GM10266 (cell line): ENCODE measurements around the gene UBTF.

Experiments
- DNase-seq: peaks from one replicate; pipeline ENCODE4 v3.0.0; 2012; ENCODE audit errors: extremely low spot score
- TF ChIP-seq, protein P1 (sequence below): IDR thresholded peaks from 2 replicates; pipeline ENCODE4 v1.5.1; 2012; ENCODE audit warnings: mild to moderate bottlenecking, low read depth; ENCODE audit not compliant: control insufficient read depth, insufficient read depth; ENCODE audit errors: missing control alignments

UBTF gene

DNA sequence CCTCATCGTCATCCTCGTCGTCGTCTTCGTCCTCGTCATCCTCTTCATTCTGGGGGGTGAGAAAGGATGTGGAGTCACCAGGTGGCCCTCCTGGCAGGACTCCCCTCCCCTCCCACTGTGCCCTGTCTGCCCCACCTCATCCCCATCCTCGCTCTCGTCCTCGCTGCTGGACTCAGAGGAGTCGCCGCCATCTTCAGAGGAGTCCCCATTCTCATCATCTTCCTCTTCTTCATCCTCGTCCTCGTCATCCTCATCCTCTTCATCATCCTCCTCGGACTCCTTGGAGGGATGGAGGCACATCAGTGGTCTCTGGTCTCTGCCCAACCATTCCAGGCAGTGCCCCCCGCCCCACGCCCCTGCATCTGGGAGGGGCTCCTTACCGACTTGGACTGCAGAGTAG is 12.2 kb downstream of the UBTF start:
- TF ChIP-seq, protein P1, sequence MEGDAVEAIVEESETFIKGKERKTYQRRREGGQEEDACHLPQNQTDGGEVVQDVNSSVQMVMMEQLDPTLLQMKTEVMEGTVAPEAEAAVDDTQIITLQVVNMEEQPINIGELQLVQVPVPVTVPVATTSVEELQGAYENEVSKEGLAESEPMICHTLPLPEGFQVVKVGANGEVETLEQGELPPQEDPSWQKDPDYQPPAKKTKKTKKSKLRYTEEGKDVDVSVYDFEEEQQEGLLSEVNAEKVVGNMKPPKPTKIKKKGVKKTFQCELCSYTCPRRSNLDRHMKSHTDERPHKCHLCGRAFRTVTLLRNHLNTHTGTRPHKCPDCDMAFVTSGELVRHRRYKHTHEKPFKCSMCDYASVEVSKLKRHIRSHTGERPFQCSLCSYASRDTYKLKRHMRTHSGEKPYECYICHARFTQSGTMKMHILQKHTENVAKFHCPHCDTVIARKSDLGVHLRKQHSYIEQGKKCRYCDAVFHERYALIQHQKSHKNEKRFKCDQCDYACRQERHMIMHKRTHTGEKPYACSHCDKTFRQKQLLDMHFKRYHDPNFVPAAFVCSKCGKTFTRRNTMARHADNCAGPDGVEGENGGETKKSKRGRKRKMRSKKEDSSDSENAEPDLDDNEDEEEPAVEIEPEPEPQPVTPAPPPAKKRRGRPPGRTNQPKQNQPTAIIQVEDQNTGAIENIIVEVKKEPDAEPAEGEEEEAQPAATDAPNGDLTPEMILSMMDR, result no peak
- no peak for DNase-seq

DNA sequence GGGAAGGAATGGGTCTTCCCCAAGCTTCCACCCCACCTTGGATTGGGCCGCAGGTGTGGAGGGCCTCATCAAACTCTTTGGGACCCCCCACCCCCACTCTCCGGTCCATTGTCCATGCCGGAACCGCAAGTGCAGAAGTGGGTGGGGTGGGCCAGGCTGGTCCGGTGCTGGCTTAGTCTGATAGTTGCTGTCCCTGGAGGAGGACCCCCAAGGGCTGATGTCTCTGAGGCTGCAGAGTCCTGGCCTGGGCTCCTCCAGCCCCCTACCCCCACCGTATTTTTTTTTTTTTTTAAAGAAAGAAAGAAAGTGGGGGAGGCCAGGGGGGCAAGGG is 12.7 kb downstream of the UBTF start:
- TF ChIP-seq, protein P1, result no peak
- DNase-seq, result no peak

DNA sequence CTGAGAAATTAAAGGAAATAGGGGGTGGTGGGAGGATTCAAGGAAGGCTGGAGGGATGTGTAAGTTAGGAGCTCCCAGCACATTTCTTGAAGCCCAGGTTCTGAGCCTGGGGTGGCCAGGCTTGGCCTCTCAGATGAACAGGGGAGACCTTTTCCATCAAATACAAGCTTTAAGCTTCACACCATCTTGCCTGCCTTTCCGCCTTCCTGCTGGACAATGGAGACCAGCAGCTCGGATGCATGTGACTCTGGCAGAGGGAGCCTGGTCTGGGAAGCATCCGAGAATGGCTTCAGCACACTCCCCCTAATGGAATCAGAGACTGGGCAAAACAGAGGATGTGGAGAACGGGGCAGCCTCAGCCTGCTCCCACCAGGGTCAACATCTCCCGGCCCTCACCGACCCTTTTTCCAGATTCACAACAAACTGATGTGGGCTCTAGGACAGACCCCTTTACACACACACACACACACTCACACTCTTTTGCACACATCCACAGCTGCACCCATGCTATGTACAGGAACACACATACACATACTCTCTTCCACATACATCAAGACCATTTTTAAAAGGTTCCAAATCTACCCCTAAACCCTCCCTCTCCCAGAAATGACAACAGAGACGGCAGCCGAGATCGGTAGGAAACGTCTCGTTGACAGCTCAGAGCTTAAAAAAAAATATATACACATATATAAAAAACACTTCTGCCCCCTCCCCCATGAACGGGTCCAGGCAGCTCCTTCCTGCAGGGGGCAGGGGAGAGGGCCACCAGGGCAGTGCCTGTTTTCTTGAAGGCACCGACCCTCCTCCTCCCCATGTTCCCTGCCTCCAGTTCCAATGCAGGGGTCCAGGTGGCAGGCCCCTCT is 13.3 kb downstream of the UBTF start:
- TF ChIP-seq, protein P1, result no peak
- no peak for DNase-seq

DNA sequence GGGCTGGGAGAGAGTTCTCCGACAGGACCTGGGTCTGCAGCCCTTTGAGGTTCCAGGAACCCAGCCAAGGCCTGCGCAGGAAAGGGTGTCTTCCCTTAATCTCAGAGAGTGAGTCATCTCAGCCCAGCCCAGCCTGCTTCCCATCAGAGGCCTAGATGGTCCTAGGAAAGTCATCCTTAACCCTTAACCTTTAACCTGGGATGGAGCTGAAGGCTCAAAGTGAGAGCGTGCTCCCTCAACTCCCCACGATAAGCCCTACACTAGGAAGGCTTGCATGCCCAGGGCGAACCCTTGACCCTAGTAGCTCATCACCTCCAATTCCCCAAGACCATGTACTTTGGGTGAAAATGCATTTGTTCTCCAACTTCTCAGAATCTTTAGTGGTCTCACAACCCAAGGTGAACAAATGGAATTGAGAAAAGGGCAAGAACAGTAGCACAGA is 15.0 kb downstream of the UBTF start:
- TF ChIP-seq, protein P1, result no peak
- no peak for DNase-seq

DNA sequence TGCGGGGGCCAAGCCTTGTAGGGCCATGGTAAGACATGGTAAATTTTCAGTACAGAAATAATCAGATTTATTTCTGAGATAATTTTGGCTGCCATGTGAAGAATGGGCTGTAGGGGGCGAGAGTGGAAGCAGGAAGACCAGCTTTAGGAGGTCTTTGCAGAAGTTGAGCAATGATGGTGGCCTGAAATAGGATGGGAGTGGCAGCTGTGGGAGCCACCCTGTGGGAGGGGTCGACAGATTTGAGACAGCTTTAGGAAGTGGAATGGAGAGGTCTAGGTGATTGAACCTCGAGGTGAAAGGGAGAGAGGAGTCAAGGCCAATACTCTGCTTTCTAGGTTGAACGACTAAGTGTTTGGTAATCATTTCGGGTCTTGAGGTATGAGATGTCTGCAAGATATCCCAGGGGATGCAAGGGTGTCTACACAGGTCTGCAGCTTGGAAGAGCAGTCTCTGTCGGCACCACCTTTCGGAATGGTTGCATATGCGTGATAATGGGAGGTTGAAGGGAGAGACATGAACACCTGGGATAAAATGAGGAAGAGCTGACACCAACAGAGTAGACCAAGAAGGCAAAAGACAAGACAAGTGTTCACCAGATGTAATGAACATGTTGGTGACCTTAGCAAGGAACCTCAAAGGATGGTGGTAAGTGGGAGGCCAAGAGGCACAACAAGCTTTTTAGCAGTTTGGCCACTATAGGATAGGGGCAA is 15.6 kb downstream of the UBTF start:
- TF ChIP-seq, protein P1, result peak; percentile 65
- peak; percentile 72 for DNase-seq

DNA sequence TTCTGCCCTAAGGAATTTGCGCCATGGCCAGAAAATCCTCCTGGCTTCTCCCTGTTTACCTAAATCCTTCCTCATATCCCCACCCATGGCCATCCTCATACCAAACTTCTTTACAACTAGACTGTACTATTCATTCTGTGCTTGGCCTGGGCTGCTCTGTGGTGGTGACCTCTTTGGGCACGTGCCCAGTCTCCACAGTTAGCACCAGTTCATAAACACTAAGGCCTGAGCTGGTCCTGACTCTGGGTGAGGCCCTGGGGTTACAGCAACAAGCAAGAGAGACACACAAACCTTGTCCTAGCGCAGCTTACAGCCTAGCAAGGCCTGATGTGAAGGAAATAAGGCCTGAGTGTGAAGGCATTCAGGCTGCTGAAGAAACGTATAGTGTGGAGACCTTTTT is 16.7 kb downstream of the UBTF start:
- no peak for DNase-seq
- TF ChIP-seq, protein P1, result no peak
